Left lung (tissue), 10 donors: ENCODE data around the gene GALNT17. TPM values are rescaled to one million over a fixed set of nuclear protein-coding genes. Genes with fewer than 3 reads are reported as not detected.

Experiments used
- ATAC-seq: fragments of 200-7000 bp; cut with Tn5 transposase; one replicate; pipeline ENCODE4 v1.9.1; 2020; ENCODE audit warnings: moderate library complexity
- DNase-seq, 4 donors: peaks; one replicate each; pipeline ENCODE4 v3.0.0-alpha.2; 2013 to 2020
- H3K27ac ChIP-seq, 2 donors: fragments of 200-600 bp; sonication (generic) in 1 of 2; one replicate each; pipeline versions ENCODE4 v1.5.0 to v1.8.0; 2020 to 2021
- H3K27me3 ChIP-seq, 2 donors: fragments of 200-600 bp; sonication (generic) in 1 of 2; one replicate each; pipeline versions ENCODE4 v1.5.0 to v1.8.0; 2020 to 2021
- H3K36me3 ChIP-seq, 2 donors: fragments of 200-600 bp; sonication (generic) in 1 of 2; one replicate each; pipeline versions ENCODE4 v1.5.0 to v1.8.0; 2020 to 2021
- H3K4me1 ChIP-seq, 2 donors: fragments of 200-600 bp; one replicate each; pipeline ENCODE4 v1.8.0; 2021
- H3K4me3 ChIP-seq, 2 donors: fragments of 200-600 bp; sonication (generic) in 1 of 2; one replicate each; pipeline versions ENCODE4 v1.5.0 to v1.8.0; 2020 to 2021; ENCODE audit warnings: mild to moderate bottlenecking in 1 of 2
- H3K9me3 ChIP-seq, 2 donors: fragments of 200-600 bp; sonication (generic) in 1 of 2; one replicate each; pipeline versions ENCODE4 v1.5.0 to v1.8.0; 2020 to 2021
- intact Hi-C, 2 donors: fragments of 100-400 bp; cut with DNase I; formaldehyde crosslinking; loops; one replicate each; pipeline versions ENCODE4 v1.11.2 to v1.14.2; 2022
- polyA plus RNA-seq, 6 donors: library from polyadenylated mRNA; unstranded; fragments of 120-200 nt; gene quantifications; one replicate each; pipeline ENCODE4 v1.2.1, GENCODE V29; 2013; ENCODE audit not compliant: insufficient read length in 6 of 6
- total RNA-seq, 2 donors: library from RNA; stranded (reverse); fragmentation: NEBNext Ultra II Directional; extraction: Animal tissue kit (Norgen Biotek cat#: 25700); gene quantifications; one replicate each; pipeline ENCODE4 v1.2.1, GENCODE V29; 2021
- TF ChIP-seq, protein P1 (sequence below), 2 donors: fragments of 200-600 bp; sonication (generic) in 1 of 2; IDR thresholded peaks; one replicate each; pipeline versions ENCODE4 v1.5.0 to v1.8.0; 2021; ENCODE audit warnings: antibody characterized with exemption in 2 of 2
- donor health status: DM: no; HTN: yes; CAD: no.
- donor health status: DM: no; HTN: no; CAD: no.

GALNT17 gene
- total and polyA plus RNA-seq, 8 donors = 2.4 to 19.1 (median 9.7) TPM

DNA sequence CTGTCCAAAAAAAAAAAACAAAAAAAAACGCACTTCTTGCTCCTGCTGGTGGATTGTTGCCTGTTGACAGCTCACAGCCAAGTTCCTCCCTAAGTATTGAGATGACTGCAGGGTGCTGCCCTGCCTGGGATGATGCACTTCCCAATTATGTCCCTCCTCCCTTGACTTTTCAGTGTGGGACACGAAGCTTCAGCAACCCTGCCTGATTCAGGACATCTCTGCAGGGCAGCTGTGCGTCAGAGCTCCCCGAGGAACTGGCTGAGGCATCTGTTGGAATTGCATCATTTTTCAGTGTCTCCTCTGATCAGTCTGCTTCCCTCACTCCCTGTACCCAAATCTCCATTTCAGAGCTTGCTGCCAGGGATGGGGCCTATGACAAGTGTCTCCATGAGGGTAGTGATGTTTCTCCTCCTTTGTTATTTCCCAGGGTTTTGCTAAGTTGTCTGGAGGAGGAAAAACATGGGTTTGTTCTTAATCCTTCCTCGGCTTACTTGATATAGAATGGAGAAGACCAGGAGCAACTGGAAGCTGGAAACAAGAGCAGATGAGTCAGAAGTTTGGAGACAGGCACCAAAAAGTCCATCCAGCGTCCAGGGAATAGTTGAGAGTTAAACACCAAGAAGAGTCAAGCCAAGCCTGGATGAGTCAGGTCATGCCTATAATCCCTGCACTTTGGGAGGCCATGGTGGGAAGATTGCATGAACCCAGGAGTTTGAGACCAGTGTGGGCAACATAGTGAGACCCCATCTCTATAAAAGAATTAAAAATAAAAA lies 355.1 kb downstream of the GALNT17 start:
- Histone ChIP-seq H3K27me3 (no peaks in the 10 kb centered on the region), H3K4me1 (no peaks in the 10 kb centered on the region), H3K4me3 (no peak overlapping the region), H3K27ac (no peak overlapping the region), H3K9me3 (no peaks in the 10 kb centered on the region), H3K36me3 (no peaks in the 10 kb centered on the region)
- intact Hi-C loops = no loop called here
- TF ChIP-seq, protein P1, sequence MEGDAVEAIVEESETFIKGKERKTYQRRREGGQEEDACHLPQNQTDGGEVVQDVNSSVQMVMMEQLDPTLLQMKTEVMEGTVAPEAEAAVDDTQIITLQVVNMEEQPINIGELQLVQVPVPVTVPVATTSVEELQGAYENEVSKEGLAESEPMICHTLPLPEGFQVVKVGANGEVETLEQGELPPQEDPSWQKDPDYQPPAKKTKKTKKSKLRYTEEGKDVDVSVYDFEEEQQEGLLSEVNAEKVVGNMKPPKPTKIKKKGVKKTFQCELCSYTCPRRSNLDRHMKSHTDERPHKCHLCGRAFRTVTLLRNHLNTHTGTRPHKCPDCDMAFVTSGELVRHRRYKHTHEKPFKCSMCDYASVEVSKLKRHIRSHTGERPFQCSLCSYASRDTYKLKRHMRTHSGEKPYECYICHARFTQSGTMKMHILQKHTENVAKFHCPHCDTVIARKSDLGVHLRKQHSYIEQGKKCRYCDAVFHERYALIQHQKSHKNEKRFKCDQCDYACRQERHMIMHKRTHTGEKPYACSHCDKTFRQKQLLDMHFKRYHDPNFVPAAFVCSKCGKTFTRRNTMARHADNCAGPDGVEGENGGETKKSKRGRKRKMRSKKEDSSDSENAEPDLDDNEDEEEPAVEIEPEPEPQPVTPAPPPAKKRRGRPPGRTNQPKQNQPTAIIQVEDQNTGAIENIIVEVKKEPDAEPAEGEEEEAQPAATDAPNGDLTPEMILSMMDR (IDR thresholded peaks at IDR 0.05) = no peak
- ATAC-seq = peak; percentile 10
- no peak for DNase-seq

DNA sequence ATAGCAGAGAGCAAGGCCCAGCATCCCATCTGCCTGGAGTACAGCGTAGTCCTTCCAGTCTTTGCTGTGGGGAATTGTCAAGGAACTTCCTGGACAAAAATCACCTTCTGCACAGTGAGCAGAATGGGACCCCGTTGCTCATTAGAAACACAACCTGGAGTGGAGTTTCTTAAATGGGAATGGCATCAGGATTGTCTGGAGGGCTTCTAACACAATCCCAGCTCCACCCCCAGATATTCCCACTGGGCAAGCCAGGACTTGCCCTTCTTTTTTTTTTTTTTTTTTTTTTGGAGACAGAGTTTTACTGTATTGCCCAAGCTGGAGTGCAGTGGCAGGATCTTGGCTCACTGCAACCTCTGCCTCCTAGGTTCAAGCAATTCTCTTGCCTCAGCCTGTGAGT lies 356.4 kb downstream of the GALNT17 start:
- Histone ChIP-seq H3K9me3 (no peaks in the 10 kb centered on the region), H3K36me3 (no peaks in the 10 kb centered on the region), H3K4me3 (no peak overlapping the region), H3K4me1 (no peaks in the 10 kb centered on the region), H3K27me3 (no peaks in the 10 kb centered on the region), H3K27ac (no peak overlapping the region)
- intact Hi-C loops = no loop called here
- no peak for ATAC-seq
- TF ChIP-seq, protein P1 (IDR thresholded peaks at IDR 0.05) = no peak
- no peak for DNase-seq

DNA sequence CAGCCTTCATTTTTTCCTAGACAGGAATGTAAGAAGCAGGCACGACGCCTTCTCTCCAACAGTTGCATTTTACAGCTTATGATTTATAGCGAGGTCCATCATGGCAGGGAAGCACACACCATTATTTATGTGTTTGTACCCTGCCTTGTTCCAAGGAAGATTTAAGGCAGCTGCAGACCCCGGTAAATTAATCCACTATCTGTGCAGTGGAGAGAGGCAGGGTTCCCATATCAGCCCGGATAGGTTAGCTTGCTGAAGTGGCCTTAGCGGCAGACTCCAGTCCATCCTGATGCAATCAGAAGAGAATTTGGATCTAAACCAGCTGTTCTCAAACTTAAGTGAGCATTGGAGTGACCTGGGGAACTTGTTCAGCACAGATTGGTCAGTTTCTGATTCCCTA lies 359.4 kb downstream of the GALNT17 start:
- TF ChIP-seq, protein P1 (IDR thresholded peaks at IDR 0.05) = no peak
- no peaks in the 10 kb centered on the region for H3K36me3 ChIP-seq
- H3K9me3 ChIP-seq = no peaks in the 10 kb centered on the region
- no peaks in the 10 kb centered on the region for H3K27me3 ChIP-seq
- H3K4me1 ChIP-seq = no peaks in the 10 kb centered on the region
- no peak overlapping the region for H3K27ac ChIP-seq
- DNase-seq = no peak
- no peak overlapping the region for H3K4me3 ChIP-seq
- intact Hi-C loops = no loop called here
- ATAC-seq = peak; percentile 50

DNA sequence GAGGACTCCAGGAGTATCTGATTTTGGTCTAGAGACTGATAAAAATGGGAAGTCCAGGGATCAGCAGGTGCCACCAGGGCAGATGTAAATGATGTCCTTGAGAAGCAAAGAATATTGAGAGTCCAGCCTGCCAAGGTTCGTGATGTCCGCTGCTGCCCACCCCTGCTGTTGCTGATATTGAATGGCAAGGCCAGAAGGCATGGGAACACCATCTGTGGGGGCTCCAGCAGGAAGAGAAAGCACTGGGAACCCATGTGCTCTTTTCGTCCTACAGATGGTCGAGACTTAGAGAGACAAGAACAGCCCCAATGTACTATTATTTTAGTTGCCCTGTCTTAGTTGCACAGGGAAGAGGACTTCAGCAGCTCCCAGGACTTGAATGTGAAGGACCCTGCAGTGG lies 363.9 kb downstream of the GALNT17 start:
- Histone ChIP-seq H3K4me3 (no peak overlapping the region), H3K4me1 (no peaks in the 10 kb centered on the region), H3K9me3 (no peaks in the 10 kb centered on the region), H3K27ac (no peak overlapping the region), H3K27me3 (no peaks in the 10 kb centered on the region), H3K36me3 (no peaks in the 10 kb centered on the region)
- ATAC-seq (no peak), DNase-seq (no peak)
- TF ChIP-seq, protein P1 (IDR thresholded peaks at IDR 0.05) = no peak
- intact Hi-C loops = no loop called here

- no peak overlapping the region for H3K4me3 ChIP-seq
- H3K27ac ChIP-seq = no peak overlapping the region
- H3K4me1 ChIP-seq = no peaks in the 10 kb centered on the region
- intact Hi-C loops = no loop called here
- TF ChIP-seq, protein P1 (IDR thresholded peaks at IDR 0.05) = no peak
- DNase-seq = no peak
- H3K27me3 ChIP-seq = no peaks in the 10 kb centered on the region
- ATAC-seq = no peak
- H3K9me3 ChIP-seq = no peaks in the 10 kb centered on the region
- no peaks in the 10 kb centered on the region for H3K36me3 ChIP-seq
Observed at GRCh38 chr7:71497256-71497946, 365.5 kb downstream of the GALNT17 start.
